HEK293 (cell line): ENCODE data around the gene GJB5.
A peak's percentile ranks its signal among the peaks of the same experiment; 100 is the strongest.

Source experiments
- CTCF ChIA-PET: fragments of 350-600 bp; formaldehyde crosslinking; extraction: SDS; loops from one replicate; lab custom pipeline; 2021; ENCODE audit warnings: antibody characterized with exemption; lab: Yijun Ruan, JAX
- POLR2A ChIA-PET: fragments of 300-600 bp; formaldehyde crosslinking; extraction: SDS; loops from one replicate; lab custom pipeline; 2020; ENCODE audit warnings: antibody characterized with exemption, inconsistent platforms; lab: Yijun Ruan, JAX
- H3K27ac ChIP-seq: fragments of 200-500 bp; sonication (Bioruptor generic); 2 replicates; pipeline ENCODE4 v1.5.1; 2014; ENCODE audit warnings: low read depth, low read length, control low read depth, inconsistent platforms; ENCODE audit errors: extremely low read depth
- H3K36me3 ChIP-seq, 2 experiments: fragments of 200-500 bp in 1 of 2; sonication (Bioruptor generic) in 1 of 2; 1 replicate in 1 of 2; 2 replicates in 1 of 2; pipeline ENCODE4 v1.5.1; 2014 to 2017; ENCODE audit warnings: inconsistent platforms in 2 of 2, low read length in 2 of 2; ENCODE audit not compliant: control insufficient read depth in 2 of 2, insufficient read depth in 1 of 2
- H3K4me1 ChIP-seq: fragments of 200-500 bp; sonication (Bioruptor generic); 2 replicates; pipeline ENCODE4 v1.5.1; 2014; ENCODE audit warnings: mild to moderate bottlenecking, low read length, inconsistent platforms; ENCODE audit not compliant: control insufficient read depth, insufficient read depth
- H3K4me3 ChIP-seq: 2 replicates; pipeline ENCODE4 v1.5.1; 2011; ENCODE audit warnings: low read depth, mild to moderate bottlenecking, control low read depth, low read length, moderate library complexity
- H3K9me3 ChIP-seq: fragments of 200-500 bp; sonication (Bioruptor generic); 2 replicates; pipeline ENCODE4 v1.5.1; 2014; ENCODE audit warnings: low read depth, low read length, inconsistent platforms; ENCODE audit not compliant: control insufficient read depth, insufficient read depth
- GLIS1 ChIP-seq: fragments of 450-650 bp; formaldehyde crosslinking; IDR thresholded peaks from 2 replicates; pipeline ENCODE4 v1.5.1; 2016; ENCODE audit warnings: missing biosample characterization, missing genetic modification characterization
- KLF7 ChIP-seq: fragments of 450-650 bp; formaldehyde crosslinking; IDR thresholded peaks from 2 replicates; pipeline ENCODE4 v1.5.1; 2016; ENCODE audit warnings: missing biosample characterization, missing genetic modification characterization, borderline replicate concordance
- OSR2 ChIP-seq: fragments of 450-650 bp; formaldehyde crosslinking; IDR thresholded peaks from 2 replicates; pipeline ENCODE4 v1.5.1; 2016; ENCODE audit warnings: missing biosample characterization, missing genetic modification characterization
- PRDM1 ChIP-seq: fragments of 450-650 bp; formaldehyde crosslinking; IDR thresholded peaks from 2 replicates; pipeline ENCODE4; 2016; ENCODE audit warnings: missing biosample characterization, missing genetic modification characterization
- RBAK ChIP-seq: fragments of 450-650 bp; formaldehyde crosslinking; IDR thresholded peaks from 2 replicates; pipeline ENCODE4 v1.5.1; 2016; ENCODE audit warnings: missing biosample characterization, missing genetic modification characterization
- ZFP41 ChIP-seq: fragments of 450-650 bp; formaldehyde crosslinking; IDR thresholded peaks from 2 replicates; pipeline ENCODE4 v1.5.1; 2016; ENCODE audit warnings: missing biosample characterization, missing genetic modification characterization, borderline replicate concordance
- ZNF140 ChIP-seq: fragments of 450-650 bp; formaldehyde crosslinking; IDR thresholded peaks from 2 replicates; pipeline ENCODE4 v1.5.1; 2016; ENCODE audit warnings: missing biosample characterization, missing genetic modification characterization
- ZNF2 ChIP-seq: fragments of 450-650 bp; formaldehyde crosslinking; IDR thresholded peaks from 2 replicates; pipeline ENCODE4 v1.5.1; 2016; ENCODE audit warnings: missing biosample characterization, missing genetic modification characterization
- ZNF274 ChIP-seq, 2 experiments: fragments of 200-500 bp in 1 of 2; fragments of 450-650 bp in 1 of 2; sonication (Bioruptor generic) in 1 of 2; formaldehyde crosslinking in 1 of 2; IDR thresholded peaks; 2 replicates each; pipeline versions ENCODE4 v1.5.1 to v1.6.1; 2014 to 2016; ENCODE audit warnings: borderline replicate concordance in 1 of 2, inconsistent platforms in 1 of 2, low read length in 1 of 2, missing biosample characterization in 1 of 2, missing genetic modification characterization in 1 of 2
- ZNF366 ChIP-seq: fragments of 450-650 bp; formaldehyde crosslinking; conservative IDR thresholded peaks from 2 replicates; pipeline ENCODE4 v1.5.1; 2016; ENCODE audit warnings: missing biosample characterization, missing genetic modification characterization
- ZNF404 ChIP-seq: fragments of 450-650 bp; formaldehyde crosslinking; IDR thresholded peaks from 2 replicates; pipeline ENCODE4 v1.5.1; 2017; ENCODE audit warnings: missing biosample characterization, missing genetic modification characterization
- ZNF561 ChIP-seq: fragments of 450-650 bp; IDR thresholded peaks from 2 replicates; pipeline ENCODE4 v1.5.1; 2018; ENCODE audit warnings: missing biosample characterization, missing genetic modification characterization, borderline replicate concordance
- ZNF600 ChIP-seq: fragments of 450-650 bp; formaldehyde crosslinking; IDR thresholded peaks from 2 replicates; pipeline ENCODE4 v1.5.1; 2016; ENCODE audit warnings: missing biosample characterization, missing genetic modification characterization
- ZNF610 ChIP-seq: fragments of 450-650 bp; formaldehyde crosslinking; IDR thresholded peaks from 2 replicates; pipeline ENCODE4 v1.5.1; 2016; ENCODE audit warnings: missing biosample characterization, missing genetic modification characterization, borderline replicate concordance
- ZNF660 ChIP-seq: fragments of 450-650 bp; IDR thresholded peaks from 2 replicates; pipeline ENCODE4 v1.5.1; 2018; ENCODE audit warnings: missing biosample characterization, mild to moderate bottlenecking, missing genetic modification characterization
- ZNF776 ChIP-seq: fragments of 450-650 bp; formaldehyde crosslinking; IDR thresholded peaks from 2 replicates; pipeline ENCODE4 v1.5.0; 2017; ENCODE audit warnings: missing biosample characterization, missing genetic modification characterization, borderline replicate concordance
- ZNF792 ChIP-seq: fragments of 450-650 bp; formaldehyde crosslinking; IDR thresholded peaks from 2 replicates; pipeline ENCODE4 v1.5.1; 2016; ENCODE audit warnings: missing biosample characterization, missing genetic modification characterization
- TF ChIP-seq, protein P1 (sequence below): fragments of 450-650 bp; formaldehyde crosslinking; IDR thresholded peaks from 2 replicates; pipeline ENCODE4 v1.5.0; 2017; ENCODE audit warnings: missing biosample characterization, missing genetic modification characterization, borderline replicate concordance
- TF ChIP-seq, protein P2 (sequence below): fragments of 450-650 bp; formaldehyde crosslinking; IDR thresholded peaks from 2 replicates; pipeline ENCODE4 v1.5.1; 2017; ENCODE audit warnings: missing biosample characterization, missing genetic modification characterization
- TF ChIP-seq, protein P3 (sequence below): fragments of 450-650 bp; formaldehyde crosslinking; IDR thresholded peaks from 2 replicates; pipeline ENCODE4 v1.5.1; 2016; ENCODE audit warnings: missing biosample characterization, missing genetic modification characterization
- TF ChIP-seq, protein P4 (sequence below): fragments of 450-650 bp; formaldehyde crosslinking; IDR thresholded peaks from 2 replicates; pipeline ENCODE4 v1.5.1; 2016; ENCODE audit warnings: missing biosample characterization, missing genetic modification characterization
- TF ChIP-seq, protein P5 (sequence below): fragments of 450-650 bp; formaldehyde crosslinking; IDR thresholded peaks from 2 replicates; pipeline ENCODE4 v1.5.1; 2016; ENCODE audit warnings: missing biosample characterization, missing genetic modification characterization
- TF ChIP-seq, protein P6 (sequence below): fragments of 450-650 bp; formaldehyde crosslinking; IDR thresholded peaks from 2 replicates; pipeline ENCODE4 v1.5.1; 2016; ENCODE audit warnings: missing biosample characterization, missing genetic modification characterization

The GJB5 gene

DNA sequence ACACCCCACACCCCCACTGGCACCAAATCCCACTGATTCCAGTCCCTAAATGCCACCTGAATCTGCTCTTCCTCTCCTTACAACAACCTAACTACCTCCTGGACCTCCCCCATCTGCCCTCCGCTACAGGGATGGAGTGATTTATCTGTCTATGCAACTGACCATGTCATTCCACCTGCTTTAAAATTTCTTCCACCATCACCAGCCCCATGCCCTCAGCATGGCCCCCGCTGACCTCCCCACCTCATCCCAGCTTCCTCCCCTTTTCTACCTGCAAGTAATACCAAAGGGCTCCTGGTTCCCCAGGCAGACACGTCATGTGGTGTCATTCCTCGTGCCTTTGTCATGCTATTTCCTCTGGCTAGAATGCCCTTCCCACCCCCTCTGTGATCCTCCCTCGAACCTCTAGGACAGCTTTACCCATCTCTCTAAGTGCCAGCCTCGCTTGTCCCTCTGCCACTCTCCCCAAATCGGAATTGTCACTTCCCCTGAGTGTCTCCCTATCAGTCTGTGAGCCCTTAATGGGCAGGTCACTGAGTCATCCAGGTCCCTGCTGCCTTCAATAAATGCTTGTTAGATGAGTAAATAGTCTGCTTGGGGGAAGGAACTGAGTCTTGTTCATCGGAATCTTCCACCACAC, 8.4 kb downstream of the GJB5 start:
- Histone ChIP-seq H3K36me3 (no peaks in the 10 kb centered on the region), H3K4me1 (no peaks in the 10 kb centered on the region), H3K9me3 (no peaks in the 10 kb centered on the region), H3K27ac (no peak overlapping the region), H3K4me3 (no peak overlapping the region)
- ChIA-PET POLR2A (no interaction called here), CTCF (interaction anchor here (0.9 kb wide), 1 partner anchor 17 kb away, joined by 3 read pairs; no protein-coding TSS in a partner anchor)
- TF ChIP-seq KLF7 (tag by site-specific recombination) (no peak), ZNF366 (tag by site-specific recombination) (peak; percentile 19; the same call in 1 of the 2 replicates), ZNF660 (tag by site-specific recombination) (peak; percentile 100), RBAK (tag by site-specific recombination) (no peak), PRDM1 (tag by site-specific recombination) (0 out of 2 replicates have a peak, but pooled peaks have one; percentile 23), ZNF404 (tag by site-specific recombination) (no peak), ZNF140 (tag by site-specific recombination) (no peak), ZFP41 (no peak), GLIS1 (tag by site-specific recombination) (peak; percentile 37; the same call in 1 of the 2 replicates), ZNF600 (0 out of 2 replicates have a peak, but pooled peaks have one; percentile 45), ZNF792 (no peak), ZNF274 (IDR thresholded peaks at IDR 0.05; ENCODE audit: low read length) (no peak), ZNF274 (tag by site-specific recombination; IDR thresholded peaks at IDR 0.05; ENCODE audit: borderline replicate concordance) (no peak), OSR2 (no peak), ZNF2 (tag by site-specific recombination) (no peak), ZNF561 (tag by site-specific recombination) (no peak), ZNF610 (tag by site-specific recombination) (no peak), ZNF776 (tag by site-specific recombination) (no peak)
- TF ChIP-seq, protein P1, sequence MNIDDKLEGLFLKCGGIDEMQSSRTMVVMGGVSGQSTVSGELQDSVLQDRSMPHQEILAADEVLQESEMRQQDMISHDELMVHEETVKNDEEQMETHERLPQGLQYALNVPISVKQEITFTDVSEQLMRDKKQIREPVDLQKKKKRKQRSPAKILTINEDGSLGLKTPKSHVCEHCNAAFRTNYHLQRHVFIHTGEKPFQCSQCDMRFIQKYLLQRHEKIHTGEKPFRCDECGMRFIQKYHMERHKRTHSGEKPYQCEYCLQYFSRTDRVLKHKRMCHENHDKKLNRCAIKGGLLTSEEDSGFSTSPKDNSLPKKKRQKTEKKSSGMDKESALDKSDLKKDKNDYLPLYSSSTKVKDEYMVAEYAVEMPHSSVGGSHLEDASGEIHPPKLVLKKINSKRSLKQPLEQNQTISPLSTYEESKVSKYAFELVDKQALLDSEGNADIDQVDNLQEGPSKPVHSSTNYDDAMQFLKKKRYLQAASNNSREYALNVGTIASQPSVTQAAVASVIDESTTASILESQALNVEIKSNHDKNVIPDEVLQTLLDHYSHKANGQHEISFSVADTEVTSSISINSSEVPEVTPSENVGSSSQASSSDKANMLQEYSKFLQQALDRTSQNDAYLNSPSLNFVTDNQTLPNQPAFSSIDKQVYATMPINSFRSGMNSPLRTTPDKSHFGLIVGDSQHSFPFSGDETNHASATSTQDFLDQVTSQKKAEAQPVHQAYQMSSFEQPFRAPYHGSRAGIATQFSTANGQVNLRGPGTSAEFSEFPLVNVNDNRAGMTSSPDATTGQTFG (tag by site-specific recombination), result no peak
- TF ChIP-seq, protein P2, sequence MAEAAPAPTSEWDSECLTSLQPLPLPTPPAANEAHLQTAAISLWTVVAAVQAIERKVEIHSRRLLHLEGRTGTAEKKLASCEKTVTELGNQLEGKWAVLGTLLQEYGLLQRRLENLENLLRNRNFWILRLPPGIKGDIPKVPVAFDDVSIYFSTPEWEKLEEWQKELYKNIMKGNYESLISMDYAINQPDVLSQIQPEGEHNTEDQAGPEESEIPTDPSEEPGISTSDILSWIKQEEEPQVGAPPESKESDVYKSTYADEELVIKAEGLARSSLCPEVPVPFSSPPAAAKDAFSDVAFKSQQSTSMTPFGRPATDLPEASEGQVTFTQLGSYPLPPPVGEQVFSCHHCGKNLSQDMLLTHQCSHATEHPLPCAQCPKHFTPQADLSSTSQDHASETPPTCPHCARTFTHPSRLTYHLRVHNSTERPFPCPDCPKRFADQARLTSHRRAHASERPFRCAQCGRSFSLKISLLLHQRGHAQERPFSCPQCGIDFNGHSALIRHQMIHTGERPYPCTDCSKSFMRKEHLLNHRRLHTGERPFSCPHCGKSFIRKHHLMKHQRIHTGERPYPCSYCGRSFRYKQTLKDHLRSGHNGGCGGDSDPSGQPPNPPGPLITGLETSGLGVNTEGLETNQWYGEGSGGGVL (tag by site-specific recombination), result 0 out of 2 replicates have a peak, but pooled peaks have one; percentile 20
- TF ChIP-seq, protein P3, sequence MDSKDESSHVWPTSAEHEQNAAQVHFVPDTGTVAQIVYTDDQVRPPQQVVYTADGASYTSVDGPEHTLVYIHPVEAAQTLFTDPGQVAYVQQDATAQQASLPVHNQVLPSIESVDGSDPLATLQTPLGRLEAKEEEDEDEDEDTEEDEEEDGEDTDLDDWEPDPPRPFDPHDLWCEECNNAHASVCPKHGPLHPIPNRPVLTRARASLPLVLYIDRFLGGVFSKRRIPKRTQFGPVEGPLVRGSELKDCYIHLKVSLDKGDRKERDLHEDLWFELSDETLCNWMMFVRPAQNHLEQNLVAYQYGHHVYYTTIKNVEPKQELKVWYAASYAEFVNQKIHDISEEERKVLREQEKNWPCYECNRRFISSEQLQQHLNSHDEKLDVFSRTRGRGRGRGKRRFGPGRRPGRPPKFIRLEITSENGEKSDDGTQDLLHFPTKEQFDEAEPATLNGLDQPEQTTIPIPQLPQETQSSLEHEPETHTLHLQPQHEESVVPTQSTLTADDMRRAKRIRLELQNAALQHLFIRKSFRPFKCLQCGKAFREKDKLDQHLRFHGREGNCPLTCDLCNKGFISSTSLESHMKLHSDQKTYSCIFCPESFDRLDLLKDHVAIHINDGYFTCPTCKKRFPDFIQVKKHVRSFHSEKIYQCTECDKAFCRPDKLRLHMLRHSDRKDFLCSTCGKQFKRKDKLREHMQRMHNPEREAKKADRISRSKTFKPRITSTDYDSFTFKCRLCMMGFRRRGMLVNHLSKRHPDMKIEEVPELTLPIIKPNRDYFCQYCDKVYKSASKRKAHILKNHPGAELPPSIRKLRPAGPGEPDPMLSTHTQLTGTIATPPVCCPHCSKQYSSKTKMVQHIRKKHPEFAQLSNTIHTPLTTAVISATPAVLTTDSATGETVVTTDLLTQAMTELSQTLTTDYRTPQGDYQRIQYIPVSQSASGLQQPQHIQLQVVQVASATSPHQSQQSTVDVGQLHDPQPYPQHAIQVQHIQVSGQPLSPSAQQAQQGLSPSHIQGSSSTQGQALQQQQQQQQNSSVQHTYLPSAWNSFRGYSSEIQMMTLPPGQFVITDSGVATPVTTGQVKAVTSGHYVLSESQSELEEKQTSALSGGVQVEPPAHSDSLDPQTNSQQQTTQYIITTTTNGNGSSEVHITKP (tag by site-specific recombination), result 0 out of 2 replicates have a peak, but pooled peaks have one; percentile 11
- TF ChIP-seq, protein P4, sequence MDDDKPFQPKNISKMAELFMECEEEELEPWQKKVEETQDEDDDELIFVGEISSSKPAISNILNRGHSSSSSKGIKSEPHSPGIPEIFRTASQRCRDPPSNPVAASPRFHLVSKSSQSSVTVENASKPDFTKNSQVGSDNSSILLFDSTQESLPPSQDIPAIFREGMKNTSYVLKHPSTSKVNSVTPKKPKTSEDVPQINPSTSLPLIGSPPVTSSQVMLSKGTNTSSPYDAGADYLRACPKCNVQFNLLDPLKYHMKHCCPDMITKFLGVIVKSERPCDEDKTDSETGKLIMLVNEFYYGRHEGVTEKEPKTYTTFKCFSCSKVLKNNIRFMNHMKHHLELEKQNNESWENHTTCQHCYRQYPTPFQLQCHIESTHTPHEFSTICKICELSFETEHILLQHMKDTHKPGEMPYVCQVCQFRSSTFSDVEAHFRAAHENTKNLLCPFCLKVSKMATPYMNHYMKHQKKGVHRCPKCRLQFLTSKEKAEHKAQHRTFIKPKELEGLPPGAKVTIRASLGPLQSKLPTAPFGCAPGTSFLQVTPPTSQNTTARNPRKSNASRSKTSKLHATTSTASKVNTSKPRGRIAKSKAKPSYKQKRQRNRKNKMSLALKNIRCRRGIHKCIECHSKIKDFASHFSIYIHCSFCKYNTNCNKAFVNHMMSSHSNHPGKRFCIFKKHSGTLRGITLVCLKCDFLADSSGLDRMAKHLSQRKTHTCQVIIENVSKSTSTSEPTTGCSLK, result no peak
- TF ChIP-seq, protein P5, sequence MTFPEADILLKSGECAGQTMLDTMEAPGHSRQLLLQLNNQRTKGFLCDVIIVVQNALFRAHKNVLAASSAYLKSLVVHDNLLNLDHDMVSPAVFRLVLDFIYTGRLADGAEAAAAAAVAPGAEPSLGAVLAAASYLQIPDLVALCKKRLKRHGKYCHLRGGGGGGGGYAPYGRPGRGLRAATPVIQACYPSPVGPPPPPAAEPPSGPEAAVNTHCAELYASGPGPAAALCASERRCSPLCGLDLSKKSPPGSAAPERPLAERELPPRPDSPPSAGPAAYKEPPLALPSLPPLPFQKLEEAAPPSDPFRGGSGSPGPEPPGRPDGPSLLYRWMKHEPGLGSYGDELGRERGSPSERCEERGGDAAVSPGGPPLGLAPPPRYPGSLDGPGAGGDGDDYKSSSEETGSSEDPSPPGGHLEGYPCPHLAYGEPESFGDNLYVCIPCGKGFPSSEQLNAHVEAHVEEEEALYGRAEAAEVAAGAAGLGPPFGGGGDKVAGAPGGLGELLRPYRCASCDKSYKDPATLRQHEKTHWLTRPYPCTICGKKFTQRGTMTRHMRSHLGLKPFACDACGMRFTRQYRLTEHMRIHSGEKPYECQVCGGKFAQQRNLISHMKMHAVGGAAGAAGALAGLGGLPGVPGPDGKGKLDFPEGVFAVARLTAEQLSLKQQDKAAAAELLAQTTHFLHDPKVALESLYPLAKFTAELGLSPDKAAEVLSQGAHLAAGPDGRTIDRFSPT (tag by site-specific recombination), result no peak; the same call in 1 of the 2 replicates
- TF ChIP-seq, protein P6, sequence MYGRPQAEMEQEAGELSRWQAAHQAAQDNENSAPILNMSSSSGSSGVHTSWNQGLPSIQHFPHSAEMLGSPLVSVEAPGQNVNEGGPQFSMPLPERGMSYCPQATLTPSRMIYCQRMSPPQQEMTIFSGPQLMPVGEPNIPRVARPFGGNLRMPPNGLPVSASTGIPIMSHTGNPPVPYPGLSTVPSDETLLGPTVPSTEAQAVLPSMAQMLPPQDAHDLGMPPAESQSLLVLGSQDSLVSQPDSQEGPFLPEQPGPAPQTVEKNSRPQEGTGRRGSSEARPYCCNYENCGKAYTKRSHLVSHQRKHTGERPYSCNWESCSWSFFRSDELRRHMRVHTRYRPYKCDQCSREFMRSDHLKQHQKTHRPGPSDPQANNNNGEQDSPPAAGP (tag by site-specific recombination), result 0 out of 2 replicates have a peak, but pooled peaks have one; percentile 42
